IMR-90 (cell line): Measurements from ENCODE around the gene IL1B. TPM values are rescaled to one million over a fixed set of nuclear protein-coding genes. Genes with fewer than 3 reads are reported as not detected.

ENCODE experiments used
- ATAC-seq: fragments of 200-7000 bp; cut with Tn5 transposase; 2 replicates; pipeline ENCODE4 v1.9.1; 2020; ENCODE audit warnings: low read depth, mild to moderate bottlenecking, moderate library complexity
- BruUV-seq: library from RNA; stranded (reverse); fragments of 400-500 nt; replicated peaks from 2 replicates; lab custom pipeline; 2021; lab: Mats Ljungman, UMichigan
- CTCF ChIA-PET: fragments of 300-600 bp; formaldehyde crosslinking; extraction: SDS; loops from one replicate; lab custom pipeline; 2021; ENCODE audit warnings: antibody characterized with exemption; lab: Yijun Ruan, JAX
- POLR2A ChIA-PET: fragments of 300-600 bp; sonication (Branson Sonifier 250); formaldehyde crosslinking; loops from one replicate; lab custom pipeline; 2022; ENCODE audit warnings: antibody characterized with exemption; ENCODE audit not compliant: unreplicated experiment; lab: Charles Lee
- DNase-seq: peaks from one replicate; pipeline ENCODE4 v3.0.0; 2013
- H2AFZ ChIP-seq: replicated peaks from 2 replicates; pipeline ENCODE3; 2013; ENCODE audit warnings: low read length, mild to moderate bottlenecking; ENCODE audit not compliant: poor library complexity
- H2AK5ac ChIP-seq: 2 replicates; pipeline ENCODE4 v1.6.1; 2013; ENCODE audit warnings: low read depth, low read length, inconsistent platforms
- H2AK9ac ChIP-seq: replicated peaks from 2 replicates; pipeline ENCODE3; 2013; ENCODE audit warnings: mild to moderate bottlenecking, low read depth, low read length, moderate library complexity; ENCODE audit not compliant: poor library complexity
- H2BK120ac ChIP-seq: 2 replicates; pipeline ENCODE4 v1.6.1; 2013; ENCODE audit warnings: low read depth, low read length, inconsistent platforms
- H2BK15ac ChIP-seq: 3 replicates; pipeline ENCODE4 v1.6.1; 2013; ENCODE audit warnings: low read depth, low read length, inconsistent platforms
- H2BK20ac ChIP-seq: 2 replicates; pipeline ENCODE4 v1.6.1; 2013; ENCODE audit warnings: low read depth, mild to moderate bottlenecking, inconsistent platforms, low read length, moderate library complexity
- H2BK5ac ChIP-seq: 2 replicates; pipeline ENCODE4 v1.6.1; 2013; ENCODE audit warnings: mild to moderate bottlenecking, low read depth, low read length, inconsistent platforms; ENCODE audit not compliant: poor library complexity, severe bottlenecking
- H3K14ac ChIP-seq: replicated peaks from 2 replicates; pipeline ENCODE4 v1.6.1; 2013; ENCODE audit warnings: low read depth, low read length, inconsistent platforms
- H3K18ac ChIP-seq: 2 replicates; pipeline ENCODE4 v1.6.1; 2013; ENCODE audit warnings: low read depth, low read length, control low read depth
- H3K23ac ChIP-seq: 2 replicates; pipeline ENCODE4 v1.6.1; 2013; ENCODE audit warnings: low read depth, low read length, inconsistent platforms
- H3K27ac ChIP-seq: 2 replicates; pipeline ENCODE4 v1.5.1; 2013; ENCODE audit warnings: mild to moderate bottlenecking, control low read depth, low read length; ENCODE audit not compliant: insufficient read depth
- H3K27me3 ChIP-seq: 2 replicates; pipeline ENCODE4 v1.6.1; 2013; ENCODE audit warnings: low read length; ENCODE audit not compliant: control insufficient read depth, insufficient read depth
- H3K36me3 ChIP-seq: 2 replicates; pipeline ENCODE4 v1.6.1; 2013; ENCODE audit warnings: low read length, mixed read lengths; ENCODE audit not compliant: control insufficient read depth, insufficient read depth
- H3K4ac ChIP-seq: 2 replicates; pipeline ENCODE4 v1.6.1; 2013; ENCODE audit warnings: low read depth, low read length, inconsistent platforms
- H3K4me1 ChIP-seq: 2 replicates; pipeline ENCODE4 v1.6.1; 2013; ENCODE audit warnings: low read length, mixed read lengths; ENCODE audit not compliant: control insufficient read depth, insufficient read depth
- H3K4me2 ChIP-seq: 2 replicates; pipeline ENCODE4 v1.6.1; 2013; ENCODE audit warnings: low read depth, mild to moderate bottlenecking, control low read depth, low read length, moderate library complexity
- H3K4me3 ChIP-seq: 2 replicates; pipeline ENCODE4 v1.5.1; 2013; ENCODE audit warnings: low read depth, mild to moderate bottlenecking, control low read depth, low read length, moderate library complexity; ENCODE audit not compliant: insufficient read depth
- H3K56ac ChIP-seq: 2 replicates; pipeline ENCODE4 v1.6.1; 2013; ENCODE audit warnings: low read length, inconsistent platforms; ENCODE audit not compliant: insufficient read depth; ENCODE audit errors: extremely low read depth
- H3K79me1 ChIP-seq, 2 experiments: 2 replicates each; pipeline ENCODE4 v1.6.1; 2013; ENCODE audit warnings: low read length in 2 of 2, inconsistent platforms in 1 of 2, low read depth in 1 of 2
- H3K9ac ChIP-seq: 2 replicates; pipeline ENCODE4 v1.6.1; 2013; ENCODE audit warnings: low read depth, low read length, control low read depth
- H3K9me1 ChIP-seq: 2 replicates; pipeline ENCODE4 v1.6.1; 2013; ENCODE audit warnings: low read length, inconsistent platforms; ENCODE audit not compliant: insufficient read depth
- H3K9me3 ChIP-seq: 2 replicates; pipeline ENCODE4 v1.6.1; 2013; ENCODE audit warnings: low read length; ENCODE audit not compliant: control insufficient read depth, insufficient read depth
- H4K20me1 ChIP-seq: 2 replicates; pipeline ENCODE4 v1.6.1; 2013; ENCODE audit warnings: low read length, inconsistent platforms; ENCODE audit not compliant: insufficient read depth
- H4K5ac ChIP-seq: 2 replicates; pipeline ENCODE4 v1.6.1; 2013; ENCODE audit warnings: mild to moderate bottlenecking, low read depth, low read length, control low read depth
- H4K8ac ChIP-seq, 2 experiments: 2 replicates each; pipeline ENCODE4 v1.6.1; 2013; ENCODE audit warnings: low read depth in 2 of 2, low read length in 2 of 2, control low read depth in 1 of 2, inconsistent platforms in 1 of 2
- H4K91ac ChIP-seq: 2 replicates; pipeline ENCODE4 v1.6.1; 2013; ENCODE audit warnings: low read depth, low read length, inconsistent platforms; ENCODE audit not compliant: insufficient read depth
- BHLHE40 ChIP-seq: fragments of 150-350 bp; IDR thresholded peaks from 2 replicates; pipeline ENCODE4 v1.6.1; 2016; ENCODE audit warnings: mild to moderate bottlenecking, low read depth, low read length
- FOS ChIP-seq: fragments of 150-350 bp; IDR thresholded peaks from 2 replicates; pipeline ENCODE4 v1.6.1; 2016; ENCODE audit warnings: low read depth, low read length
- MAFK ChIP-seq: IDR thresholded peaks from 2 replicates; pipeline ENCODE4 v1.6.1; 2012; ENCODE audit warnings: low read depth, low read length, improper control_type of control experiment
- RAD21 ChIP-seq: IDR thresholded peaks from 2 replicates; pipeline ENCODE4 v1.6.1; 2012; ENCODE audit warnings: low read length, improper control_type of control experiment
- RFX5 ChIP-seq: IDR thresholded peaks from 2 replicates; pipeline ENCODE4 v1.8.0; 2012; ENCODE audit warnings: low read depth, mild to moderate bottlenecking, low read length, moderate library complexity
- WGBS, 2 experiments: methylation state at CpG; one replicate each; pipeline versions ENCODE4 v1.1.5 to v1.1.7; 2013; ENCODE audit warnings: missing lambda C conversion rate in 2 of 2; ENCODE audit not compliant: insufficient read length in 1 of 2; ENCODE audit errors: extremely low coverage in 2 of 2; 5-methylcytosine and 5-hydroxymethylcytosine counted together
- dilution Hi-C: fragments of 300-500 bp; cut with HindIII; formaldehyde crosslinking; loops from one replicate; pipeline ENCODE4 v1.14.3; 2018; ENCODE audit warnings: low sequenced_read_pairs; ENCODE audit not compliant: unreplicated experiment
- in situ Hi-C: fragments of 300-500 bp; cut with MboI; formaldehyde crosslinking; loops from 3 replicates; pipeline ENCODE4 v1.14.3; 2019; ENCODE audit warnings: low sequenced_read_pairs, inconsistent platforms, mixed read lengths
- intact Hi-C: fragments of 100-400 bp; cut with micrococcal nuclease; formaldehyde crosslinking; loops from 2 replicates; pipeline ENCODE4 v1.10.0; 2022
- polyA plus RNA-seq, 3 experiments: library from polyadenylated mRNA; depleted of rRNA; stranded (reverse); fragments of >200 nt; gene quantifications; 2 replicates each; pipeline ENCODE4 v1.2.3, GENCODE V29; 2012; ENCODE audit warnings: low replicate concordance in 1 of 3
- total RNA-seq: library from RNA; depleted of rRNA; stranded (reverse); fragments of >200 nt; gene quantifications from 2 replicates; pipeline ENCODE4 v1.2.3, GENCODE V29; 2012
- TF ChIP-seq, protein P1 (sequence below): conservative IDR thresholded peaks from 2 replicates; pipeline ENCODE4 v1.5.1; 2012; ENCODE audit warnings: mild to moderate bottlenecking, low read depth, low read length, improper control_type of control experiment

Gene IL1B
- total and polyA plus RNA-seq, 2 of the 4 experiments (the other 2 are of a cell fraction) = 3.0 to 4.4 TPM

DNA sequence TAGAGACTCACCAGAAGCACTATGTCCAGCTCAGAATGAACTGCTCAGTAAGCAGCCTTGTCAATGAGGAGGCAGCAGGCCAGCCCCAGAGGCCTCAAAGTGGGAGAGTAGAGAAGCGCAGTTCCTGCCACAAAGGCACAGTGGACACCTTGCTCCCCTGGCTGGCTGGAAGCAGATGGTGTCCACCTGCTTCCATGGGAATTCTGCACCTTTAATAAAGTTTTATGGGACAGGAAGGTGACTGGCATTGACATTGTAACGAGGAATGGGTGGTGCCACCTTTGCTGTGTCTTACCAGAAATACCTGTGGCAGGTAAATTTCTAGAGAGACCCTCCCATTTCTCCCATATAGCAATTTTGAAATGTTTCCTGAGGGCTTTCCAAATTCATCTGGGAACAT, 6.7 kb upstream of the IL1B start:
- H2AK5ac ChIP-seq = no peak overlapping the region
- no peaks in the 10 kb centered on the region; the same call in 1 of the 2 replicates for H3K9me3 ChIP-seq
- no peak overlapping the region for H4K8ac ChIP-seq
- H3K27me3 ChIP-seq = no peaks in the 10 kb centered on the region
- peaks cover 4% of the 10 kb centered on the region; the same call in 1 of the 2 replicates for H3K9me1 ChIP-seq
- H2AFZ ChIP-seq = no peak overlapping the region
- H4K91ac ChIP-seq = no peak overlapping the region
- no peak overlapping the region for H3K23ac ChIP-seq
- H2BK20ac ChIP-seq = no peak overlapping the region
- H3K18ac ChIP-seq = no peak overlapping the region
- in situ Hi-C loops (no loop called here), dilution Hi-C loops (no loop called here), intact Hi-C loops (no loop called here)
- no peaks in the 10 kb centered on the region for H3K79me1 ChIP-seq
- H3K14ac ChIP-seq = no peak overlapping the region
- H3K4me3 ChIP-seq = no peak overlapping the region
- H3K4ac ChIP-seq = no peak overlapping the region
- H4K20me1 ChIP-seq = no peaks in the 10 kb centered on the region
- no CpG with 5 or more reads among the region's 2 CpGs for WGBS, 2 experiments
- no peak overlapping the region for H2BK5ac ChIP-seq
- no peak overlapping the region for H3K4me2 ChIP-seq
- no peak overlapping the region for H3K27ac ChIP-seq
- H2BK15ac ChIP-seq = no peak overlapping the region
- H3K9ac ChIP-seq = no peak overlapping the region
- H3K4me1 ChIP-seq = no peaks in the 10 kb centered on the region
- no TSS peak for BruUV-seq
- H2AK9ac ChIP-seq = no peak overlapping the region
- no peaks in the 10 kb centered on the region for H3K36me3 ChIP-seq
- POLR2A ChIA-PET = no interaction called here
- no peak for ATAC-seq
- CTCF ChIA-PET = no interaction called here
- TF ChIP-seq, protein P1, sequence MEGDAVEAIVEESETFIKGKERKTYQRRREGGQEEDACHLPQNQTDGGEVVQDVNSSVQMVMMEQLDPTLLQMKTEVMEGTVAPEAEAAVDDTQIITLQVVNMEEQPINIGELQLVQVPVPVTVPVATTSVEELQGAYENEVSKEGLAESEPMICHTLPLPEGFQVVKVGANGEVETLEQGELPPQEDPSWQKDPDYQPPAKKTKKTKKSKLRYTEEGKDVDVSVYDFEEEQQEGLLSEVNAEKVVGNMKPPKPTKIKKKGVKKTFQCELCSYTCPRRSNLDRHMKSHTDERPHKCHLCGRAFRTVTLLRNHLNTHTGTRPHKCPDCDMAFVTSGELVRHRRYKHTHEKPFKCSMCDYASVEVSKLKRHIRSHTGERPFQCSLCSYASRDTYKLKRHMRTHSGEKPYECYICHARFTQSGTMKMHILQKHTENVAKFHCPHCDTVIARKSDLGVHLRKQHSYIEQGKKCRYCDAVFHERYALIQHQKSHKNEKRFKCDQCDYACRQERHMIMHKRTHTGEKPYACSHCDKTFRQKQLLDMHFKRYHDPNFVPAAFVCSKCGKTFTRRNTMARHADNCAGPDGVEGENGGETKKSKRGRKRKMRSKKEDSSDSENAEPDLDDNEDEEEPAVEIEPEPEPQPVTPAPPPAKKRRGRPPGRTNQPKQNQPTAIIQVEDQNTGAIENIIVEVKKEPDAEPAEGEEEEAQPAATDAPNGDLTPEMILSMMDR = no peak
- no peak for TF ChIP-seq MAFK
- TF ChIP-seq RAD21 = no peak
- TF ChIP-seq FOS = no peak
- TF ChIP-seq BHLHE40 = no peak
- TF ChIP-seq RFX5 = no peak
- DNase-seq = no peak
- H3K56ac ChIP-seq = no peak overlapping the region
- no peak overlapping the region for H2BK120ac ChIP-seq
- H4K5ac ChIP-seq = no peak overlapping the region
